CD4-positive, alpha-beta T cell treated with Interleukin-6 for 4 hours (primary cell): ENCODE results near the gene FZD7.

Source experiments
- DNase-seq: peaks from one replicate; pipeline ENCODE4 v3.0.0-alpha.2; 2020; ENCODE audit warnings: mixed read lengths

FZD7 gene

GRCh38 chr2:202069170-202070067 is 35.8 kb downstream of the FZD7 start:
- DNase-seq: no peak

GRCh38 chr2:202071107-202071506 is 37.5 kb downstream of the FZD7 start:
- DNase-seq: no peak

- no peak for DNase-seq
Observed at GRCh38 chr2:202072226-202072625, 38.6 kb downstream of the FZD7 start.

- DNase-seq: no peak
Observed at GRCh38 chr2:202072737-202073401, 39.2 kb downstream of the FZD7 start, which contains the start of gene KIAA2012. Gene KIAA2012, plus strand, starts transcription at chr2:202073255. Its CDS starts 373 bp downstream, at chr2:202073628.

GRCh38 chr2:202074324-202074723 is 40.7 kb downstream of the FZD7 start:
- no peak for DNase-seq

- no peak for DNase-seq
Observed at GRCh38 chr2:202079310-202079709, 45.7 kb downstream of the FZD7 start.

GRCh38 chr2:202084265-202084664 is 50.6 kb downstream of the FZD7 start:
- DNase-seq: no peak
